AG08396 (cell line): ENCODE results near the gene COX8A.
"Not testable (repeated sequence)": the region's sequence is repeated elsewhere in the genome, so short reads cannot be mapped to it uniquely, and the experiment has no call there.

ENCODE experiments used
- DNase-seq: peaks from one replicate; pipeline ENCODE4 v3.0.0; 2012; ENCODE audit warnings: low spot score, mixed read lengths

Gene COX8A

DNA sequence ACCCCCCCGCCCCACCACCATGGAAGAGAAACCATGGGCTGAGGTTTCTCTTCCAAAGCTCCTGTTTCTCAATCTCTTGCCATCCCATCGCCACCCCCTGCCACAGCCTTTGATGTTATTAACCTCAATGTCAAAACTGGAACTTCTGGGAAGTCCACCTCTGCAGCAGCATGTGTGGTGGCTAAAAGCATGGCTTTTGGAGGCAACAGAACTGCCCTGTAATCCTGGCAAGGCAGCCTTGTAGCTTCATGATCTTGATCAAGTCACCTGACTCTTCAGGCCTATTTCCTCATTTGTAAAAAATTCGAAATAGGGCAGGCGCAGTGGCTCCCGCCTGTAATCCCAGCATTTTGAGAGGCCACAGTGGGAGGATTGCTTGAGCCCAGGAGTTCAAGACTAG lies 3.5 kb upstream of the COX8A start:
- DNase-seq: no peak

DNA sequence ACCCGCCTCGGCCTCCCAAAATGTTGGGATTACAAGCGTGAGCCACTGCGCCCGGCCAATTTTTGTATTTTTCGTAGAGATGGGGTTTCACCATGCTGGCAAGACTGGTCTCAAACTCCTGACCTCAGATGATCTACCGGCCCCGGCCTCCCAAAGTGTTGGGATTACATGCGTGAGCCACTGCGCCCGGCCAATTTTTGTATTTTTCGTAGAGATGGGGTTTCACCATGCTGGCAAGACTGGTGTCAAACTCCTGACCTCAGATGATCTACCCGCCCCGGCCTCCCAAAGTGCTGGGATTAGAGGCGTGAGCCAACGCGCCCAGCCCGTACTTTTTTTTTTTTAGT lies 535 bp upstream of the COX8A start:
- not testable (repeated sequence) for DNase-seq

- no peak for DNase-seq
Measured at GRCh38 chr11:63978551-63979239, 4.3 kb downstream of the COX8A start.

GRCh38 chr11:63979426-63979825 lies 5.0 kb downstream of the COX8A start:
- no peak for DNase-seq

- peak; percentile 37 for DNase-seq
Measured at GRCh38 chr11:63985812-63986155, 11.4 kb downstream of the COX8A start.

GRCh38 chr11:63986156-63986931 lies 11.9 kb downstream of the COX8A start, which contains the start of gene OTUB1:
OTUB1 (plus strand) TSS chr11:63986438; CDS start chr11:63986457, 19 bp downstream.
- DNase-seq: peak; percentile 97

- DNase-seq: peak; percentile 14
Measured at GRCh38 chr11:63986932-63987513, 12.6 kb downstream of the COX8A start.

GRCh38 chr11:63991558-63991957 lies 17.1 kb downstream of the COX8A start:
- DNase-seq: no peak

DNA sequence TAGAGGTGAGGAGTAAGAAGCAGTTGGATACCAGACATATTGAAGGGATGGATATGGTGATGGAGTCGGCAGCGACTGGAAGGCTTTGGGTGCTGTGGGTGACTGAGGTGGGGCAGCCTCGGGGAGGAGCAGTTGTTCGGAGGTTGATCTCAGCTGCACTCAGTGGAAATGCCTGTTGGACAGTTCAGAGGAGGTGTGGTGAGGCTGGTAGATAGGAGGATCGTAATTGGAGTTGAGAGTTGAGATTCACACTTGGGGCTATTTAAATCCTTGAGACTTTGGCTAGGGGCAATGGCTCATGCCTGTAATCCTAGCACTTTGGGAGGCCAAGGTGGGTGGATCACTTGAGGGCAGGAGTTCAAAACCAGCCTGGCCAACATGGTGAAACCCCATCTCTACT lies 18.7 kb downstream of the COX8A start:
- DNase-seq: no peak

DNA sequence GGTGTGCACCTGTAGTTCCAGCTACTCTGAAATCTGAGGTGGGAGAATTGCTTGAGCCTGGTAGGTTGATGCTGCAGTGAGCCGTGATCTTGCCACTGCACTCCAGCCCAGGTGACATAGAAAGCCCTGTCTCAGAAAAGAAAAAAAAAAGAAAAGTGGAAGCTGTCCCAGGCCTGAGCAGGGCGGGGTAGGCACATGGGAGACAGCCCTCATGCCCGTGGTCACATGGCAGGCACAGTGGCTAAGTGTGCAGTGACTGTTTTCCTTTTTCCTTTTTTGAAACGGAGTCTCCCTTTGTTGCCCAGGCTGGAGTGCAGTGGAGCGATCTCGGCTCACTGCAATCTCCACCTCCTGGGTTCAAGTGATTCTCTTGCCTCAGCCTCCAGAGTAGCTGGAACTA lies 19.6 kb downstream of the COX8A start:
- no peak for DNase-seq

DNA sequence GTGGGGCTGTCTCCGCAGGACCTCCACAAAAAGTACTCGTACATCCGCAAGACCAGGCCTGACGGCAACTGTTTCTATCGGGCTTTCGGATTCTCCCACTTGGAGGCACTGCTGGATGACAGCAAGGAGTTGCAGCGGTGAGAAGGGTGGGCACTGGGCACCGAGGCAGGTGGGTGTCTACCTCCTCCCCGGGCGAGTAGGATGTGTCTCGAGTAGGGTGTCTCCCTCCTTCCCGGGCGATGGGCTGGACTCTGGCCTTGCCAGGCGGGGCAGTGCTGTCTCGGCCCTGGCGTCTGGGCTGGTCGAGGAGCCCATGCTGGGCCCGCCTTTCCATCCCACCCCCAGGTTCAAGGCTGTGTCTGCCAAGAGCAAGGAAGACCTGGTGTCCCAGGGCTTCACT lies 22.1 kb downstream of the COX8A start:
- no peak for DNase-seq

DNA sequence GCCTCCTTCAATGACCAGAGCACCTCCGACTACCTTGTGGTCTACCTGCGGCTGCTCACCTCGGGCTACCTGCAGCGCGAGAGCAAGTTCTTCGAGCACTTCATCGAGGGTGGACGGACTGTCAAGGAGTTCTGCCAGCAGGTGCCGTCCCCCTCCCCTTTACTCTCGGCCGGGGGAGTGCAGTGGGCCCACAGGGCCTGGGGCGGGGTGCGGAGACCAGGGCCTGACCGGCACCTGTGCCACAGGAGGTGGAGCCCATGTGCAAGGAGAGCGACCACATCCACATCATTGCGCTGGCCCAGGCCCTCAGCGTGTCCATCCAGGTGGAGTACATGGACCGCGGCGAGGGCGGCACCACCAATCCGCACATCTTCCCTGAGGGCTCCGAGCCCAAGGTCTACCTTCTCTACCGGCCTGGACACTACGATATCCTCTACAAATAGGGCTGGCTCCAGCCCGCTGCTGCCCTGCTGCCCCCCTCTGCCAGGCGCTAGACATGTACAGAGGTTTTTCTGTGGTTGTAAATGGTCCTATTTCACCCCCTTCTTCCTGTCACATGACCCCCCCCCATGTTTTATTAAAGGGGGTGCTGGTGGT lies 22.8 kb downstream of the COX8A start:
- DNase-seq: no peak

- no peak for DNase-seq
Measured at GRCh38 chr11:63997801-63998337, 23.4 kb downstream of the COX8A start.

DNA sequence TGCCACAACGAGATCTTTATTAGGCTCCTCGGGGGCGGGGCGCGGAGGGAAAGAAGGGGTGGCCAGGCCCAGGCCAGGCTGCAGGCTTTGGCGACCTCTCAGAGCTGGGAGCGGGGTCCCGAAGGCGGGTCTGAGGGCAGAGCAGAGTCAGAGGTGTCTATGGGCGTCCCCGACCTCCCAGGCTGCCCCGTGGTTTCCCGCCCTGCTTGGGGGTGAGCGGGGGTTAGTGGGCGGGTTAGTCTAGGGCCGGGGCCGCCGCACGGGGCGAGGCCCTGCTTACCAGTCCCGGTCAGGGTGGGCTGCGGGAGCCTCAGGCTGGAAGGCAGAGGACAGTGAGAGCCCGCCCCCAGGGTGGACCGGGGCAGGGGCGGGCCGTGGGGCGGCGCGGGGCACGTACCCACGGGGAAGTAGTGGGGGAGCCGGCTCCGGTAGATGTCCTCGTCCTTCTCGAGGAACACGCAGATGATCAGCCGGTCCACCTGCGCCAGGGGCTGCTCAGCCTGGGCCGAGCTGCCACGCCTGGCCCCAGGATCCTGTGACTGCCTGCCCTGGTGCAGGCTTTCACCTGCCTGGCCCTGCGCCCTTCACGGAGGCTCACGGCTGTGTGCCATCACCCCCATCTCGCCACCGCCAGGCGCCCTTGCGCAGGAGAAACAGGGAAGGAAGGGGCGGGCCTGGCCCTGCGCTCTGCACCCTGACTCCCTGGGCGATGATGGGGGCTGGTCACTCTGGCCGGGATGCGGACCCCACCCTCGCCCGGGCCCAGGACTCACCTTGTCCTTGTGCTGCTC lies 24.3 kb downstream of the COX8A start:
- no peak for DNase-seq

DNA sequence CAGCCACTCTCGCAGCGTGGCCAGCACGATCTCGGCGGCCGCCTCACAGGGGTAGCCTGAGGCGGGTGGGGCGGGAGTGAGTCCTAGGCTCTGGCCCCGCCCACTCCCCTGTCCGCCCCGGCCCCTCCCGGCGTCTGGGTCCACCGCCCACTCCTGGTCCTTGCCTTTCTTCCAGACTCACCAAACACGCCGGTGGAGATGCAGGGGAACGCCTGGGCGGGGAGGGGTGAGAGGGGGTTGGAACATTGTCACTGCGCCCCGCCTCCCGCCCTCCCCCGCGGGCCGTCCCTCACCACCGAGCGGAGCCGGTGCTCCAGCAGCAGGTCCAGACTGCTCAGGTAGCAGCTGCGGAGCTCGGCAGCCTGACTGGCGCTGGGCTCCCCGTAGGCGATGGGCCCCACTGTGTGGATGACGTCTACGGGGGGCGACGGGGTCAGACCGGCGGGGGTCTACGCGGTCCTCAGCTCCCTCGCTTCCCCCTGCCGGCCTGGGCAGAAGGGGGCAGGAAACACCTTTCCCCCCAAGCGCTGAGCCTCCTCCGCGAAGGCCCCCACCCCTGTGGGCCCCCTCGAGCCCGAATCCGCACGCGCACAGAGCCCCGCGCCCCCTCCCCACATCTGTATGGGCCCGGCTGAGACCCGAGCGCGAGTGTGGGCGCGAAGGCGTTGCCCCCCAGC lies 25.1 kb downstream of the COX8A start:
- DNase-seq: peak; percentile 68

- DNase-seq: peak; percentile 96
Measured at GRCh38 chr11:64000026-64000739, 25.8 kb downstream of the COX8A start.

GRCh38 chr11:64000740-64001483 lies 26.5 kb downstream of the COX8A start:
- no peak for DNase-seq

GRCh38 chr11:64001484-64002420 lies 27.3 kb downstream of the COX8A start:
- no peak for DNase-seq
